ENCODE measurements around the gene SPATA1.
"Not testable (repeated sequence)": the region's sequence is repeated elsewhere in the genome, so short reads cannot be mapped to it uniquely, and the experiment has no call there.

SPATA1 gene

DNA sequence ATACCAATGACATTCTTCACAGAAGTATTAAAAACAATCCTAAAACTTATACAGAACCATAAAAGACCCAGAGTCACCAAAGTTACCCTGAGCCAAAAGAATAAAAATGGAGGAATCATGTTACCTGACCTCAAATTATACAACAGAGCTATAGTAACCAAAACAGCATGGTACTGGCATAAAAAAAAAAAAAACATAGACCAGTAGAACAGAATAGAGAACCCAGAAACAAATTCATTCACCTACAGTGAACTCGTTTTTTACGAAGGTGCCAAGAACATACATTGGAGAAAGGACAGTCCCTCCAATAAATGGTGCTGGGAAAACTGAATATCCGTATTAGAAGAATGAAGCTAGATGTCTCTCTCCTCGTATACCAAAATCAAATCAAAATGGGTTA lies 2.8 kb downstream of the SPATA1 start:
- no peak for DNase-seq

DNA sequence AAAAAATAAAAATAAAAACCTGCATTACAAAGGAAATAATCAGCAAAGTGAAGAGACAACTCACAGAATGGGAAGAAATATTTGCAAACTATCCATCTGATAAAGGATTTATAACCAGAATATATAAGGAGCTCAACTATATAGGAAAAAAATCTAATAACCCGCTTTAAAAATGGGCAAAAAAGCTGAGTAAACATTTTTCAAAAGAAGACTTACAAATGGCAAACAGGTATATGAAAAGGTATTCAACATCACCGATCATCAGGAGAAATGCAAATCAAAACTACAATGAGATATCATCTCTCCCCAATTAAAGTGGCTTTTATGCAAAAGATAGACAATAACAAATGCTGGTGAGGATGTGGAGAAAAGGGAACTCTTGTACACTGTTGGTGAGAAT lies 4.0 kb downstream of the SPATA1 start:
- DNase-seq, result no peak

DNA sequence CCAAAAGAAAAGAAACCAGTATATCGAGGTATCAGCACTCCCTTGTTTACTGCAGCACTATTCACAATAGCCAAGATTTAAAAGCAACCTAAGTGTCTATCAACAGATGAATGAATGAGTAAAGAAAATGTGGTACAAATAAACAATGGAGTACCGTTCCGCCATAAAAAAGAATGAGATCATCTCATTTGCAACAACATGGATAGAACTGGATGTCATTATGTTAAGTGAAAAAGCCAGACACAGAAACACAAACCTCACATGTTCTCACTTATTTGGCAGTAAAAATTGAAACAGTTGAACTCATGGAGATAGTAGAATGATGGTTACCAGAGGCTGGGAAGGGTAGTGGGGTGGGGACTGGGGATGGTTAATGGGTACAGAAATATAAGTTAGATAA lies 4.5 kb downstream of the SPATA1 start:
- DNase-seq, result no peak

DNA sequence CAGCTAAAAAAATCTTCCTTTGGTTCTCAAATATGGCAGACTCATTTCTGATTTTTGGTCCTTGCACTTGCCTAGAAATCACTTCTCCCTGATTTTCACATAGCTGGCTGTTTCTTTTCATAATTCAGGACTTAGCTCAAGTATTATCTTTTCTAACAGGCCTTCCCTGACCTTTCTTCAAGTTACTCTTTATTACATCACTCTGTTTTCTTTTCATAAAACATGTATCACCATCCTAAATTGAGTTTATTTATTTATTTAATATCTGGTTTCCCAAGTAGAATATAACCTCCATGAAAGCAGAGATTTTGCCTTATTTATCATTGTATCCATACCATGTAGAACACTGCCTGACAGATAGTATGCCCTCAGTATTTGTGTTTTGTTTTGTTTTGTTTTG lies 18.4 kb downstream of the SPATA1 start:
- no peak for DNase-seq

DNA sequence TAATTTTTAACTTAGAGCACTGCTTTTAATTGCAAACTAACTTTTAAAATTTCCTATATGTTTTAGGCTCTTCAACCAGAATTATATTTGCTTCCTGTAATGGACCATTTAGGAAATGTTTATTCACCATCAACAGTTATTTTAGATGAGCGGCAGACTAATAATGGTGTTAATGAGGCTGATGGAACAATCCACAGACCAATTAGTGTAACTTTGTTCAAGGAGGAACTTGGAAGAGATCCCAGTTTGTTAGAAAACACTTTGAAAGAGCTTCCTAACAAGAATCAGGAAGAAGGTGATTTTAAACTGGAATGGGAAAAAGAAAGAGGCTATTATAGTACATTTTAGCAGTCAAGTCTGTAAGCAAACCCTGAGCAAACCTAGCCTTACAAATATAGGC lies 19.6 kb downstream of the SPATA1 start:
- DNase-seq, result no peak

DNA sequence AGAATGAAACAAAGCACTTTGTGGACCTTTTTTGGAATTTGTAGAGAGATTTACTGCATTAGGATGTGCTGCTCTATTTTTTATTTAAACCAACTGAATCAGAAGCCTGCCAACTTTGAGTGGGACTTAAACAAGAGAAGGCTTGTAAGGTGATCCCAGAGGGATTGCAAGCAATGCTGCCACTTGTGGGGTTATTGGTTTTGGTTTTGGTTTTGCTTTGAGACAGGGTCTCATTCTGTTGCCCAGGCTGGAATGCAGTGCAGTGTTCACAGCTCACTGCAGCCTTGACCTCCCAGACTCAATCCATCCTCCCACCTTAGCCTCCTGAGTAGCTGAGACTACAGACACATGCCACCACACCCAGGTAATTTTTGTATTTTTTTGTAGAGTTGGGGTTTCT lies 32.4 kb downstream of the SPATA1 start:
- no peak for DNase-seq

DNA sequence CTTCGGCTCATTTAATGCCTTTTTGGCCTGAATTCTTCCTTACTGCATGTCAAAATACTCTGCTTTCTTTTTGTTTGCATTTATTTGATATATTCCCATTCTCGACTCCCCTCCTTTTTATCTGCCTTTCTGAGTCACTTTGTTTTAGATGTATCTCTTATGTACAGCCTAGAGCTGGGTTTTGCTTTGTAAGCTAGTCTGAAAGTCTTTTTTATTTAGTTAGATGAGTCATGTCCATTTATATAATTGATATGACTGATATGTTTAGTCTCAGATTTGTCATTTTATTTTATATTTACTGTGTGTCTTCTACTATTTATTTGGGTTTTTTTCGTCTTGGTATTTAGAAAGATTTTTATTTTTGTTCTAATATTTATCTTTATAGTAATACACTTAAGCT lies 33.8 kb downstream of the SPATA1 start:
- DNase-seq, result no peak

DNA sequence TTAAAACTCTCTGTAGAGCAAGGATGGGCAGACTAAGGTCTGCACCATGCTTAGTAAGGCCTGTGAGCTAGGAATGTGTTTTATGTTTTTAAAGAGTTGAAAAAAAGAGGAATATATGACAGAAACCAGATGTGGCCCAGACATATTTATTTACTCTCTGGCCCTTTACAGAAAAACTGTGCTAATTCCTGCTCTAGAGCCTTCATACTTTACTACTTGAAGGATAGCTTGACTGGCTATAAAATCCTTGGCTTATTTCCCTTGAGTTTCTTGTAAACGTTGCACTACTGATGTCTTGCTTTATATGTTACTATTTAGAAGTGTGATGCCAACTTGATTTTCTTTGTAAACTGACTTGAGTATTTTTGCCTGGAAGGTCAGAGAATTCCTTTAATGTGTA lies 34.6 kb downstream of the SPATA1 start:
- no peak for DNase-seq

DNA sequence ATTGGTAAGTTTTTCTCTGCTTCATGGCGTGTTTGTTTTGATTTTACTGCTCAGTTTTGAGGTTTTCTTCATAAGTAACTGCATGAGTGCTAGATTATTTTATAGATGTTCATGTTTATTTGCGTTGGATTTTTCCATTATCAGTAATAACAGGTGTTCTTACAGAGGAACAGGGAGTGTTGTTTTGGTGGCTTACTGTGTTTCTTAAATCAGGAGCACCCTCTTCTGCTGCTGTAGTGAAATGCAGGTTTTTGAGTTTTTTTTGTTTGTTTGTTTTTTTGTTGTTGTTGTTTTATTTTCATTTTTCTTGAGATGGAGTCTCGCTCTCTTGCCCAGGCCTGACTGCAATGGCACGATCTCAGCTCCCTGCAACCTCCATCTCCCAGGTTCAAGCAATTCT lies 35.5 kb downstream of the SPATA1 start:
- DNase-seq, result no peak

DNA sequence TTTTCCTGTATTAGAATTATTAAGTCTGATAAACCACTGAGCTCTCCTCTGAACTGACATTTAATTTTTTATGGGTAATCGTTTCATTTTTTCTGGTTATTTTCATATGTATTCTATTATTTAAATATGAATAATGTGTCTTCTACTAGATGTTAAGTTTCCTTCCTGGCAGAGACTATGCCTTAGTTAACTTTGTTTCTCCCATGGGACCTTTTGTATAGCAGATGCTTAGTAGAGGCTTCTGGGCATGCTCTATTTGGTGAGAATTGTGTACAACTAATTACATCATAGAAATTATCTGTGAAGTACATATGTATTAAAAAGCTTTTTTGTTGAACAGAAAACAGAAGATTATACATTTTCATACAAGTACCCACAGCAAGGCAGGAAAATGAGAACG lies 44.6 kb downstream of the SPATA1 start:
- DNase-seq, result no peak

DNA sequence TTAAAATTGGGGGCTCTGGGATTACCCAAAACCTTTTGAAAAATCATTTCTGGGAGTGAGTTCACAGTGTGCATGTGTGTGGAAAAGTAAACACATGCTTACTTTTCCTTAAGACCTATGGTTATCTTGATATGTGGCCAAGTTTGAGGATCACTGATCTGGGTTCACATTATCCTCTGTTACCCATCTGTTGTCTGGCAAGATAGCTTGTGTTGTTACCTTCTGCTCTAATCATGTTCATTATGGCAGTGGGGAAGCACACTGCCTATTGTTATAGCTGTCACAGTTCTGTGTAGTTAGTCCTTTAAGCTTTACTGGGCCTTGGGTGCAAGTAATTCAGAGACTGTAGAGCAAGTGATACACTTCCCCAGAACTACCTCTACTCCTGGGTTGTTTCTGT lies 63.0 kb downstream of the SPATA1 start:
- no peak for DNase-seq

DNA sequence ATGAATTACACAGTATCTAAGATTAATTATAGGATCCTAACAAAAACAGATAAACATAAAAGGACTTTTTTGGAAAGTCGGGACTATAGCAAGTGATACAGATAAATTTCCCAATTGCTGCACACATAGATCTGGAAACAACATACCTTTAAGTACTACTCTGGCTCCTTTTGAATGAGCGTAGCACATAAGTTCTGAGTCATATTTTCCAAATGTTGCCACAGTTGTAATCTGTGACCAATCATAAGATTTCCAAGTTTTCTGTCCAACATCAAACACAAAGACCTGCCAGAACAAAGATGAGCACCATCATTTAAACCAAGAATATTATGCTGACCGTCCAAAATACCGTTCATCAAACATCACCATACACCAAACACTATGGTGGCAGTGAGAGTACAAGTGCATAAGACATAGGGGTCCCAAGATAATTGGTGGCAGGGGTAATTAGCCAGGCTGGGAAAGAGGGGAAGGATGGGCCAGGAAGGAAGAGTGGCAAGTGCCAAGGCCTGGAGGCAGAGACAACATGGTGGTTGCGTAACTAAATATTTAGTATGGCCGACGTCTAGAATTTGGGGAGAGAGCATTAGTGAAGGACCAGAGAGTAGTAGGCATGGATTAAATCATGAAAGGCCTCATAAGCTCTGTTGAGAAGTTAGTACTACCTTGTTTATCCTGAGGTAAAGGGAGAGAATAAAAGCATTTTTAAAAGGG lies 64.4 kb downstream of the SPATA1 start:
- no peak for DNase-seq

DNA sequence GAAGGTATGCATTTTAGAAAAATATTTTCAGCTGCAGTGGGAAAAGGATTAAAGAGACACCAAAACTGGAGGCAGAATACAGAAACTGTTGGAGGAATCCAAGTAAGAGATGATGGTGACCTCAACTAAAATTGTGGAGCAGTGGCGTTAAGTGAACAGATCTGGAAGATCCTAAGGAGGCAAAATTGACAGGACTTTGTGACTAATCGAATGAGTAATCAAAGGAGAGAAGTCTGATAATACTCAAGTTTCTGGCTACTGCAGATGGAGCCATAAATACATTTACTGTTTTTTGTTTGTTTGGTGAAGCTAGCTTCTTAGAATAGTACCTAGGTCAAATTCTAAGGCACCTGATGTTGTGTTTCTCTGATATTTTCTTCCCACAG lies 65.0 kb downstream of the SPATA1 start:
- no peak for DNase-seq

DNA sequence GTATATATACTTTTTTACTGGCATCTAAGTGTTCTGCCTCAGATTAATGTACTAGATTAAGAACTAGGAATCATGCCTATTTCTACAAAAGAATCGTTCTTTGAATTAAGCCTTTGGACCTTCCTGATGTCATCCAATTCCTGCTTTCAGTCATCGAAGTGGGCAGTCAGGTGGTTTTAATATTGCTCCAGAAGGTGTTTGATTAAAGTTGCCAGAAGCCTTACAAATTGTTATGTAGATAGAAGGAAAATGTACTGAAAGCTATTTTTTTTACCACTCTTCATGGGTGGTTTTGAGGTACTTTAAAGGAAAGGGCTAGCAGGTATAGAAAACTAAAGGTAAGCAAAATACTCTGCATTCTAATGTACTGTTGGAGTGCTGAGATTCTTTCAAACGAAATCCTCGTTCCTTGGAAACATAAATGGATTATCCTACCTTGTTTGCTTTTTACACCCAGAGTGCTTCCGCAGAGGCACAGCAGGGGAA lies 67.3 kb downstream of the SPATA1 start:
- no peak for DNase-seq

DNA sequence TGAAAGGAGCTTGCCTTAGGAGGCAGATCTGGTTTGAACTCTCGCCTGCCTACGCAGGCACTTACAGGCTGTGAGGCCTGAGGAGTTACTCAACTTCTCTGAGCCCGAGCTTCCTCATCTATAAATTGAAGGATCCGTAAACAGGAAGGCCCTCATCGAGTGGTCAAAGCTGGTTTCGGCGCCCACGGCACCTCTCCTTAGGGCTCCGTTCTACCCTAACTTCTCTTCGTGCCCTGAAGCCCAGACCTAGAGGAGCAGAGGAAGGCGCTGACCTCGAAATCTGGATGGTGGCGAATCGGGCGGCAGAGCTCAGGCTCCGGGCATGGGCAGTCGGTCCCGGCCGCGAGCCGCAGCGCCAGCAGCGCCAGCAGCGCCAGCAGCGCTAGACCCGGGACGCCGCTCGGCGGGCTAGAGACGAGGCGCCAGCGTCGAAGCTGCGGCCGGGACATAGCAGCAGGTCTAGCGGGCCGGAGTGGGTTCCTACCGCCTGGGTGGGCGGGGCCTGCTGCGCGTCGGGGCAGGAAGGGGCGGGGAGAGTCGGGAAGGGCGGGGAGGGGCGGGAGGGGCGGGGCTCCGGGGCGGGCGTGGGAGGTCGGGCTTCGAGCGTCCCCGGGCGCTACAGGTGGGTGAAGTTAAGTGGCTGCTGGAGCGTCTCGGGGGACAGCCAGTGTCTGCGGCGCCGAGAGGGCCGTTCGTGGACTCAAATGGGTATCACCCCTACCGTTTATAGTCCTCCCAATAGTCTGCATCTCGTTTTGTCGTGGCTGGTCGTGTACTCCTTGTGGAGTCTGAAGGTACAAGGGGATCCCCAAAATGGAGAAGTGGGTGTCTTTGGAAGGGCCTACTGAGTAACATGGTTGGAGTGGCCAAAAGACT lies 68.0 kb downstream of the SPATA1 start, which contains the start of gene CTBS:
TSS of gene CTBS (minus strand) at position 474 of the 876 bp plus-strand sequence. CDS start at position 449, 25 bp downstream.
- peak; percentile 78 to 80 for DNase-seq

DNA sequence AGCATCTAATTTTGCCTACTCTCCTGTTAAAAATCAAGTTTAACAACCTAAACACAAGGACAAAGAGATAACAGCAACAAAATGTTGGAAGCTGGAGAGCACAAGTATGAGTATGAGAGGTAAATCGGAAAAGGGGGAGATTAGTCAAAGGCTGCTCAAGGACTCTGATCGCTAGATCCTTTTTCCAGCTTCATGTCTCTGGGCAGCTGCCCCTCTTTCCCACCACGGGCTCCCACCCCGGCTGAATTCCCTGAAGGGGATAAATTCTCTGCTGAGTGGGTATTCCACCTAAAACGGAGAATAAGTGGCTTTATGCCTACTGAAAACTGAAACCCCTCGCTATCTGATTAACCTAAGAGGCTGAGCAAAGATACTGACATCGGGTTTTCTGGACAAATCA lies 68.8 kb downstream of the SPATA1 start:
- DNase-seq, result no peak

DNA sequence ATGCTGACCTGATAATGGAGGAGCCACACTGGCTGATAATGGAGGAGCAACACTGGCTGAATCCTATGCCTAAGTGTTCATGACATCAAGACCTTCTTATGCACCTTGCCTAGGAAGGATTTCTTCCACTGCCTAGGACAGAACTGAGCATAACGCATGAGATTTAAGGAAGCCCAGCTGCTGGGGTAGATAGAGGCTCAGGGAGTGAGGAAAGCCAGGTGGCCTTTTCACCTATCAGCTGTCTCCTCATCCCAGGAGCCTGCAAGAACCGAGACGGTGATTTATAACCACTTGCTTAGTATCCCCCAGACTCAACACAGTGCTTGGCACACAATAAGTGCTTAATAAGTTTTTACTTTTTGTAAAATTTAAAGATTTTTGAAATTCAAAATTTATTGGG lies 75.5 kb downstream of the SPATA1 start:
- no peak for DNase-seq

DNA sequence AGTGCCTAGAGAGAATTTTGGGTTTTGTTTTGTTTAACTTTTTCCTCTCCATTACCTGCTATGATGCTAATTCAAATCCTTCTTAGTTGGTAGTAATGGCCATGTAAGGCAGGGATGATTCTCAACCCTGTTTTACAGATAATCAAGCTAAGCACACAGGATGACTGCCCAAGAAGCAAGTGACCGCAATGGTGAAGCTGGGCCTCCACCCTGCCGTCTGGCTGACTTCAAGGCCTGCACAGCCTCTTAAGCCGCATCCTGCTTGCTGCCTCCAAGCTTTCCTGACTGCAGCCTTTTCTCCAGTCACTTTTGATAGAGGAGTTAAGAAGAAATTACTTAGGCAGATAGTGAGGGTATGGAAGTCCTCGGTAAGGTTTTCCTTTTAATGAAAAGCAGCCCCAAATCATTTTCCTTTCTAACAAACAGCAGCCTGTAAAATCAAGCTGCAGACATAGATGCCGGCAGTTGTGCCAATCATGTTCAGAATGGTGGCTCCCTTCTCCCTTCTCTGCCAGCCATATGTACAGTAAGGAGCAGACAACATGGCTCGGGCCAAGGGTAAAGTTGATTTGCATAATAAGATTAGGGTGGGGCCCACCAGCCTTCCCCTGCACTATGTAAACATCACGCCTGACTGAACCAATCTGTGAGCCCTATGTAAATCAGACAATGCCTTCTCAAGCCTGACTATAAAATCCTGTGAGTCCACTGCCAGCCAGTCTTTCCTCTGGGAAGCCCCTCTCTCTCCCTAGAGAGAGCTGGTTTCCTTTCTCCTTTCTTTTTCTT lies 76.8 kb downstream of the SPATA1 start:
- DNase-seq, result no peak

DNA sequence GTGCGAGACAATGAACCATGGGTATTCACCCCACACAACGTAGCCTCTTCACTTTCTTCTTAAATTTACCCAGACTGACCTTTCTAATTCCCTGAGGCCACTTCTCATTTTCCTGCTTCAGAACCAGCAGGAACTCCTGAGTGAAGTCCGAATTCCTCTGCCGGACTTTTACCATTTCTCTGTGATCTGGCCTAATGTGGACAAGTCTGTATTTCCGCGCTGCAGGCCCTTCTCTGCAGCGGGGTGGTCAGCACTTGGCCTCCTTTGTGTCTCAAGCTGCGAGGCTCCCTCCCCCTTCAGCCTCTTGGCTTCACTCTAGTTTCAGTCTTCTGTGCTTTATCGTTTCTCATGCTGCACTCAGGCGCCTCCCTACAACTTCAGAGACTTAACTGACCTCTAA lies 77.5 kb downstream of the SPATA1 start:
- DNase-seq, result no peak

DNA sequence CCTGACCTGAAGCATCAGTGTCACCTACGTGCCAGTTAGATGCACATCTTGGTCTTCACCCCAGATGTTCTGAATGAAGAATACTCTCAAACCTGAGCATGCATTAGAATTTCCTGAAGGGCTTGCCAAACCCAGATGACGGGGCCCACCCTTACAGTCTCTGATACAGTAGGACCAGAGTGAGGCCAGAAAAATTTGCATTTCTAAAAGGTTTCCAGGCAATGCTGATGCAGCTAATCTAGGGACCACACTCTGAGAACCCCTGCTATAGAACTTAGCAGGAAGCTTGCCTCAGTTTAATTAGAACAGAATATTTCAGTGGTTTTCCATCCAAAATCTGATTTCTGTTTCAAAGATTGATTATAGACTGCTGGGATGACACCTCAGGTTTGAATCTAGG lies 77.9 kb downstream of the SPATA1 start:
- no peak for DNase-seq

DNA sequence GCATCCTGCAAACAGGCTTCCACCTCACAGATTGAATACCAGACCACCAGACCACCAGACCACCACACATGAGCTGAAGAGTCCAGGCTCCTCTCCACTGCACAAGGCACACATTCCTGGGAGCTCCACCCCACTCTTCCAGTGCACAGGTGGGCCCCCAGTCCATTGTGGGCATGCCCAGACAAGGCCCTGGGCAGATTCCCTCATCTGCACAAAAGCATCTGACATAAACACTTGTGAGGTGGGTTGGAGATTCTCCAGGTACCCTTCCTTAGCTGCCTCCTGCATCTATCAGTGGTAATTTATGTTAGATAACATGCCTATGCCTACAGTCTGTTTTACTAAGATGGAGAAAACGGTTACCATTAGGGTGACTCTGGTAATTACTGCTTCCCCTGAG lies 79.6 kb downstream of the SPATA1 start:
- no peak for DNase-seq

DNA sequence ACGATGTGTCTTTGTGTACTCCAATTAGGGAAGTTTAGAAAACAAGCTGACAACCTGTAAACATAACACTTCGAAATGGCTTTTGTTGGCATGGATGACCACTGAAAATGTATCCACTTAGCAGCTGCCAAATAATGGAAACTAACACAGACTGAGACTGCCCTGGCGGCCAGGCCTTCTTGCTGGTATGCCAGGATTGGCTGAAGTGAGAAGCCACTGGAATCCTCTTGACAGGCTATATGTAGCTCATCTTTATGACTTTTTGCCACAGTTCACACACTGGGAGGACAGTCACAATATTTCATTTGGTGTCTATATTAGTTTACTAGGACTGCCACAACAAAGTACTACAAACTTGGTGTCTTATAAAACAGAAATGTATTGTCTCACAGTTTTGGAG lies 80.9 kb downstream of the SPATA1 start:
- DNase-seq, result no peak

DNA sequence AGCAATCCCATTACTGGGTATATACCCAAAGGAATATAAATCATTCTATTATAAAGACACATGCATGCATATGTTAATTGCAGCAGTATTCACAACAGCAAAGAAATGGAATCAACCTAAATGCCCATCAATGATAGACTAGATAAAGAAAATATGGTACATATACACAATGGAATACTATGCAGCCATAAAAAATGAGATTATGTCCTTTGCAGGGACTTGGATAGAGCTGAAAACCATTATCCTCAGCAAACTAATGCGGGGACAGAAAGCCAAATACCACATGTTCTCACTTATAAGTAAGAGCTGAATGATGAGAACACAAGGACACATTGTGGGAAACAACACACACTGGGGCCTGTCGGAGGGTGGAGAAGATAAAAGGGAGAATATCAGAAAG lies 88.8 kb downstream of the SPATA1 start:
- DNase-seq, result not testable (repeated sequence)

Data from activated CD4-positive, alpha-beta T cell treated with anti-CD3 and anti-CD28 coated beads, Interleukin-2, amount 50 U/mL, for 4 hours (primary cell).